Stimulated activated CD8-positive, alpha-beta memory T cell treated with anti-CD3 and anti-CD28 coated beads, Interleukin-15, amount 100 ng/mL, for 1 hour (primary cell): ENCODE data around the gene POP5.
"Not testable (repeated sequence)": the region's sequence is repeated elsewhere in the genome, so short reads cannot be mapped to it uniquely, and the experiment has no call there.

Experiments
- DNase-seq: peaks from one replicate; pipeline ENCODE4 v3.0.0-alpha.2; 2020; ENCODE audit warnings: low read depth

POP5 gene, protein sequence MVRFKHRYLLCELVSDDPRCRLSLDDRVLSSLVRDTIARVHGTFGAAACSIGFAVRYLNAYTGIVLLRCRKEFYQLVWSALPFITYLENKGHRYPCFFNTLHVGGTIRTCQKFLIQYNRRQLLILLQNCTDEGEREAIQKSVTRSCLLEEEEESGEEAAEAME

DNA sequence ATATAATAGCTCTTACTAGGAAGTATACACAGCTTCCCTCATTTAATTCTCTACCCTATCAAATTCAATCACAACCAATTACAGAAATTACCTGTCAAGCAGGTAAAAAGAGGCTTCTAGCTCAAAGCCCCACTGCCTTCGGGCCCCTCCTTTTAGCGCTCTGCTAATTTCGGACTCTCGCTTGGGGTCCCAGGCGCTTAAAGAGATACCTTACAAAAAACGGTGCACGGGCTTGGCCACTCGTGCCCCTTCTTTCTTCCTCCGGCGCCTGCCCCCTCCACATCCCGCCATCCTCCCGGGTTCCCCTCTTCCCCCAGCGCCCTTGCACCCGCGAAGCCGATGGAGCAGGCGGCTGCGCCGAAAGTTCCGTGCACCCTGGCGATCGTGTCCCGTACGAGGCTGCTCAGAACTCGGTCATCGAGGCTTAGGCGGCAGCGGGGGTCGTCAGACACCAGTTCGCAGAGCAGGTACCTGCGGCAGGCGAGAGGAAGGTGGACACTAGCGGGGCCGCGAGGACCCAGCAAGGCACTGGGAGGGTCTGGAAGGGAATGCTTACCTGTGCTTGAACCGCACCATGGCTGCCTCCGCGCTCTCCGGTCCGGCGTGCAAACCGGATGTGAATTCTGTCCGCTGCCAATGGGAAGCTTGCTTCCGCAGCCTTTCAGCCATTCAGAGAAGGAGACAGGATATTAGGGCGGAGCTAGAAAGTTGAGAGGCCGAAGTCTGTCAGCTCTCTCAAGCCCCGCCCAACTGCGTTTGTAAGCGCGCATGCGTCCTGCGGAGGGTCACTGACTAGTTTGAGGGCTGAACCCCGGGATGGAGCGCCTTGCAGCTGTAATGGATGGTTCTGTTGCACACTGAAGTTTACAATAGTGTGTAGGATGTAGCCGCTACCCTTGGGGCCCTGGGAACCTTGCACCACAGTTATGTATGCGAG, at the start of gene POP5:
POP5 (minus strand) TSS at position 616 of the 937 bp plus-strand sequence; CDS start at position 576, 40 bp downstream.
- DNase-seq: peak; percentile 87

DNA sequence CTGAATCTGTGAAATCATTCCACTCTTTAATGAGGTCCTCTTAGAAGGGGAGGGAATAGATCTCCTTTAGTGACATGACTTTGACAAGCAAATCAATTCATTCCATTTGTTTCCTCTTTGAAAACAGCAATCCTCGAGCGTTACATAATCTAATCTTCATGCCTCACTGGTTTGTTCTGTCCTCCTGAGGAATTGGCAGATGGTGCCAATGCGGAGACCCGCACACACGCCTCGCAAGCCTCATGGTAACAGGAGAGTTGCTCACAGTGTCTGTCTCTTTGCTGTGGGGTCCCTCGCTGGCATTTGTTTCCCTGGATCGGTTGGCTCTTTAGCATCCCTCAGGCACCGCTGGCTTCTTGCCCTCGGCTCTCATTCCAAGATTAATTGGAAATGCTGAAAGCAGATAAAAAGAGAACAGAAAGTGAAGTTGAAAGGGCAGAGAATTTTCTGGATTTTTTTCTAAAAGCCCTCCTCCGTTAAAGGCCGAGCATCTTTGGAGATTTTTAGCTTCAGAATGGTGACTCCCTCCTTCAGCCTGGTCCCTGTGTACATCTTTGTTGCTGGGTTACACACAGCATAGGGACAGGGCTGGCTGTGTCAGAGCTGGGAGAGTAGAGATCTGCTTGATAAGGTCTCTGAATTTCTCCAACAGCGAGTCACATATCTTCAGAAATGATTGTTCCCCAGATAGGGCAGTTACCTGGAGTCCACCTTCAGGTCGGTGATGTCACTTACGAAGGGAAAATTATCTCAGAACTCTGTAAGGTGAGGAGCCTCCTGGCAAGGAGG, 49.1 kb upstream of the POP5 start:
- DNase-seq: no peak

DNA sequence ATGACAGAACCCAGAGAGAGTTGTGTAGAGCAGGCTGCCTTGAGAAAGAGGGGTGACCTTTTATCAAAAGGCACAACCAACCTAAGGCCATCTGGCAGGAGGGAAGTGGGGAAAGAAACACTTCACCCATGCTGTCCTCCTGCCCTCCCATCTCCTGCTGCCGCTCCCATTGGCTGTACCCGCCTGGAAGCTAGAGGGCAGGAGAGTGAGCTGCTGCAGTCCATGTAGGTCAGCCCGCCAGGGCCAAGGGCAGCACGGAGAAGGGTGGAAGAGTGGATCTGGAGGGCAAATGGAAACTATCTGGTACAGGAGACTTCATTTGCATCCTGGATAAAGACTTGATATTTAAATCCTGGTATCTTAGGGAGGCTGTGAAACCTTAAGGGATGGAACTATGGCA, 47.7 kb upstream of the POP5 start:
- no peak for DNase-seq

DNA sequence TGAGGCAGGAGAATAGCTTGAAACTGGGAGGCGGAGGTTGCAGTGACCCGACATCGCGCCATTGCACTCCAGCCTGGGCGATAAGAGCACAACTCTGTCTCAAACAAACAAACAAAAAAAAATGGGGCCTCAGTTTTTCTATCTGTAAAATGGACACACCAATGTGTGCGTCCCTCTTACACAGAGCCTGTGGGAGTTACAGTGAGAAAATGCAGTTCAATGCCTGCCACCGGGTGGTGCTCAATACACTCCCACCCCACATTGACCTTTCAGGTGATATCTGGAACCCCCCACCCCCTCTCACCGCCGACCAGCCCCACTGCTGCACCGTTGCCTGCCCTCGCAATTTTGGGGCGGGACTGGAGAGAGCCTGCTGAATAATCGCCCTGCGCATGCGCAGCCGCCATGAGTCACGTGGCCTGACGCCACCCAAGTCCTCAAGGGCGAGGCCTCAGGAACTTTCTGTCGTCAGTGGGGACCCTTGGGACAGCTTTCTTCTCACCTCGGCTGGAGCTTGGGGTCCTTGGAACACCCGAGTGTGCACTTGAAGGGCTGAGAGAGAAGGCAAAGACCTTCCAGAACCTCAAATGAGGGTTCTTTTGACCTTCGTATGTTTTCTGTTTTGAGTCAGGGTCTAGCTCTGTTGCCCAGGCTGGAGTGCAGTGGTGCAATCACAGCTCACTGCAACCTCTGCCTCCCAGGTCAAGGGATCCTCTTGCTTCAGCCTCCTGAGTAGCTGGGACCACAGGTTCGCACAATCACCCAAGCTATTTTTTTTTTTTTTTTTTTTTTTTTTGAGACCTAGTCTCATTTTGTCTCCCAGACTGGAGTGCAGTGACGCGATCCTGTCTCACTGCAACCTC, 44.6 kb upstream of the POP5 start:
- DNase-seq: no peak

DNA sequence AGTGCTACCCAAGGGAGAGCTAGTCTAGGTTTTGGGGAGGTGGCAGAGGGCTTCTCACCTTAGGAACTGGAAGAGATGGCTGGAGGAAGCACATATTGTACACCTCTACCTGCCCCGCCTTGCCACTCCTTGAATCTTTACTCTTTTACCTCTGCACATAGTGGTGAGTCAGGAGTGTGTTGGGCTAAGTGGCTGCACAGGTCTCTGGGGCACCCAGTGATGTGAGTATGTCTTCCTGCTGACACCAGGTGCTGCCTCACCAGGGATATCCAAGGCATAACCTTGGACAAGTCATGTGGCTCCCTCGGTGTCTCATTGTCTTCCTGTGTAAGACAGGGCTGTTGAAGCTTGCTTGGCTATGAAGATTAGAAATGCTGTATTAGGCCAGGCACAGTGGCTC, 39.4 kb upstream of the POP5 start:
- DNase-seq: no peak

DNA sequence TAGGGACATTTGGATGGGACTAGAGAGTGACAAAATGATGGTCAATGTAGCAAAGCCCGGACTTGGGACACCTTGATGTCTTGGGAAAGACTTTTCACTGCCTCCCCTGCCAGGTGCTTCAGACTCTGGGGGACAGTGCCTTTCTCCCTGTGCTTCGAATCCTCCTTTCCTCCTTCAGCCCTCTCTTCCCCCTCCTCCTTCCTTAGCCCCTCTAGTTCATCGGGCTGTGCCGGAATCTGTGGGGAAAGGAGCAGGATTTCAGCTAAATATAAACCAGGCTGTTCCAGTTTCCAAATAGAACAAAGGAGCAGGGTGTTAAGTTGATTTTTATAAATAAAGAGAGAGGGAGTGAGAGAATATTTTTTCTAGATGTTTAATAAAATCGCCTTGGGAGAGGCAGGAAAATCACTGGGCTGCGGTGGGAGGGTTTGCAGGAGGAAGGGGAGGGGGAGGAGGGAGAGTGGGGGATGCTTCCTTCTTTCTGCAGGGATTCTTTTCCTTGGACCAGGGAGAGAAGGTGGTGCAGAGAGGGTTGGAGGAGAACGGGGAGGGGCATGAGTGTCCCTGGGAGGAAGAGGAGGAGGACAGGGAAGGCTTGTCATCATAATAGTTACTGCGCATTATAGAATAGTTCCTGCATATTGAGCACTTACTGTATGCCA, 37.9 kb upstream of the POP5 start:
- DNase-seq: no peak

DNA sequence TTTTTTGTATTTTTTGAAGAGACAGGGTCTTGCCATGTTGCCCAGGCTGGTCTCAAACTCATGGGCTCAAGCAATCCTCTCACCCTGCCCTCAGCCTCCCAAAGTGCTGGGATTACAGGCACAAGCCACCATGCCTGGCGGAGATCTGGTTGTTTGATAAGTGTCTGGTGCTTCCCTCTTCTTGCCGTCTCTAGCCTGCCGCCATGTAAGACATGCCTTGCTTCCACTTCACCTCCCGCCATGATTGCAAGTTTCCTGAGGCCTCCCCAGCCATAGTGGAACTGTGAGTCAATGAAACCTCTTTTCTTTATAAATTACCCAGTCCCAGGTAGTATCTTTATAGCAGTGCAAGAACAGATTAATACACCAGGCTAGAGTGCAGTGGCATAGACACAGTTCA, 36.6 kb upstream of the POP5 start:
- not testable (repeated sequence) for DNase-seq

DNA sequence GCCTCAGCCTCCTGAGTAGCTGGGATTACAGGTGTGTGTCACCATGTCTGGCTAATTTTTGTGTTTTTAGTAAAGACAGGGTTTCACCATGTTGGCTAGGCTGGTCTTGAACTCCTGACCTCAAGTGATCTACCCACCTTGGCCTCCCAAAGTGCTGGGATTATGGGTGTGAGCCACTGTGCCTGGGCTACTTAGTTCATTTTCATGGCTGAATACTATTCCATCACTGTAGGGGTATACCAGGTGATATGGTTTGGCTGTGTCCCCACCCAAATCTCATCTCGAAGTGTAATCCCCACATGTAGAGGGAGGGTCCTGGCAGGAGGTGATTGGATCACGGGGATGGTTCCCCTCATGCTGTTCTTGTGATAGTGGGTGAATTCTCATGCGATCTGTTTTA, 36.0 kb upstream of the POP5 start:
- not testable (repeated sequence) for DNase-seq

DNA sequence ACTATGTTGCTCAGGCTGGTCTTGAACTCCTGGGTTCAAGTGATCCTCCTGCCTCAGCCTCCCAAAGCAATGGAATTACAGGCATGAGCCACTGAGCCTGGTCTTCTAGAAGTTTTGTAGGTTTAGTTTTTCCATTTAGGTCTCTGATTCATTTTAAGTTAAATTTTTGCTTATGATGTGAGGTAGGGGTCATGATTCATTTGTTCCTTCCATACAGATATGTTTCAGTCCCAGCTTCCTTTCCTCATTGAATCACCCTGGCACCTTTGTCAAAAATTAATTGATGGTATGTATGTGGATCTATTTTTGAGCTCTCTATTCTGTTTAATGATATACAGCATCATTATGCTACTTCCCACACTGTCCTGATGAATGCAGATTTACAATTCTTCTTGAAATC, 33.6 kb upstream of the POP5 start:
- DNase-seq: no peak

DNA sequence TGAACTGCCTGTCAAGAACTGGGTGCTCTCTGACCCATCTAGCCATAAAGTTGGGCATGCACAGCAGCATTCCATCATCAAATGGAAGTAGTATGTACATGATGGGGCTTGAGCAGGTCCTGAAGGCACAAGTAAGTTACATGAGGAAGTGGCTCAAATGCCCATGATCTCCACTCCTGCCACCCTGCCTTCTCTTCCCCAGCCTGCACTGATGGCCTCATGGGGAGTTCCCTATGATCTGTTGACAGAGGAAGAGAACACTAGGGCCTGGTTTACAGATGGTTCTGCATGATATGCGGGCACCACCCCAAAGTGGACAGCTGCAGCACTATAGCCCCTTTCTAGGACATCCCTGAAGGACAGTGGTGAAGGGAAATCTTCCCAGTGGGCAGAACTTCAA, 30.3 kb upstream of the POP5 start:
- not testable (repeated sequence) for DNase-seq

DNA sequence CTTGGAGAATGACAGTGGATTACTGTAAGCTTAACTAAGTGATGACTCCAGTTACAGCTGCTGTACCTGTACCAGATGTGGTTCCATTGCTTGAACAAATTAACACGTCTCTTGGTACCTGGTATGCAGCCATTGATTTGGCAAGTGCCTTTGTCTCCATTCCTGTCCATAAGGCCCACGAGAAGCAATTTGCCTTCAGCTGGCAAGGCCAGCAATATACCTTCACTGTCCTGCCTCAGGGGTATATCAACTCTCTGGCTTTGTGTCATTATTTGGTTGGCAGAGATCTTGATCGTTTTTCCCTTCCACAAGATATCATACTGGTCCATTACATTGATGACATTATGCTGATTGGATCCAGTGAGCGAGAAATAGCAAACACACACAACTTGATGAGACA, 29.4 kb upstream of the POP5 start:
- no peak for DNase-seq

DNA sequence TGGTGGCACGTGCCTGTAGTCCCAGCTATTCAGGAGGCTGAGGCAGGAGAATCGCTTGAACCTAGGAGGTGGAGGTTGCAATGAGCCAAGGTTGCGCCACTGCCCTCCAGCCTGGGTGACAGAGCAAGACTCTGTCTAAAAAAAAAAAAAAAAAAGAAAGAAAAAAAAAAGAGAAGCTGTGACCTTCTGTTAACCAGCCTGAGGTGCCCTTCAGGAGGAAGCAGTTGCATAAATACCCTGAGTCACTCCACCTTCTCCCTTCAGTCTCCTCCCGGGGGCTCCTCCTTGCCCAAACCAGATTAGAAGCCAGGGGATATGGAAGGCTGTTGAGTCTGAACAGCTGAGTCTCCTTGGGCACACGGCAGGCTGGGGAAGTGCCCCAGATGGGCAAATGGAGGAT, 21.2 kb upstream of the POP5 start:
- DNase-seq: not testable (repeated sequence)

DNA sequence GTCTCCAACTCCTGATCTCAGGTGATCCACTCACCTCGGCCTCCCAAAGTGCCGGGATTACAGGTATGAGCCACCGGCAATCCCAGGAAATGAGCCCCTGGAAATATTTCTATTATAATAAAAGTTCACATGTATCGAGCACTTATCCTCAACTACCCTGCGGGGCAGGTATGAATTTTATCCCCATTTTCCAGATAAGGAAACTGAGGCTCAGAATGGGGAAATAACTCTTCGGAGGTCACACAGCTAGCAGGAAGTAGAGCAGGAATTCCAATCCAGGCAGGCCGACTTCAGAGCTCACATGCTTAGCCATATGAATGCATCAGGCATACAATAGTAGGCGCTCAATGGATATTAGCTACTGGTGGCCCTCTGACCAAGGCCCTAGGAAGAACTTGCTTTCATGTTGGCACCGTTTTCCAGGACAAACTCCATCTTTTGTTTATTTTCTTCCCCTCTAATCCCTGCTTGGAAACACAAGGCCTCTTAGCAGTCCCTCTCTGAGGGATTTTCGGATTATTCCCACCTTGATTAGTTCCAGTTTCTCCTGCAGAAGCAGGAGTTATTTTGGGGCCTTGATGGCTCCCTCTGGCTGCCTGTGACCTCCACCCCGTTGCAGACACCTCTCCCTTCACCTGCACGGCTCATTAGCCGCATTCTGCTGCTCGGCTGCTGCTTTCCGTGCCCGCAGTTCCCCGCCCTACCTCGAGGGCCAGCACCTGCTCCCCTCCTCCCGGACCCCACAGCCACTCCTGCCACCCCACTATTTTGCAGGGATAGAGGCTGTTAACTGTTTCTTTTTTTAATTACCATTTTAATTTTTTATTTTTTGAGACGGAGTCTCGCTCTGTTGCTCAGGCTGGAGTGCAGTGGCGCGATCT, 18.7 kb upstream of the POP5 start:
- no peak for DNase-seq

DNA sequence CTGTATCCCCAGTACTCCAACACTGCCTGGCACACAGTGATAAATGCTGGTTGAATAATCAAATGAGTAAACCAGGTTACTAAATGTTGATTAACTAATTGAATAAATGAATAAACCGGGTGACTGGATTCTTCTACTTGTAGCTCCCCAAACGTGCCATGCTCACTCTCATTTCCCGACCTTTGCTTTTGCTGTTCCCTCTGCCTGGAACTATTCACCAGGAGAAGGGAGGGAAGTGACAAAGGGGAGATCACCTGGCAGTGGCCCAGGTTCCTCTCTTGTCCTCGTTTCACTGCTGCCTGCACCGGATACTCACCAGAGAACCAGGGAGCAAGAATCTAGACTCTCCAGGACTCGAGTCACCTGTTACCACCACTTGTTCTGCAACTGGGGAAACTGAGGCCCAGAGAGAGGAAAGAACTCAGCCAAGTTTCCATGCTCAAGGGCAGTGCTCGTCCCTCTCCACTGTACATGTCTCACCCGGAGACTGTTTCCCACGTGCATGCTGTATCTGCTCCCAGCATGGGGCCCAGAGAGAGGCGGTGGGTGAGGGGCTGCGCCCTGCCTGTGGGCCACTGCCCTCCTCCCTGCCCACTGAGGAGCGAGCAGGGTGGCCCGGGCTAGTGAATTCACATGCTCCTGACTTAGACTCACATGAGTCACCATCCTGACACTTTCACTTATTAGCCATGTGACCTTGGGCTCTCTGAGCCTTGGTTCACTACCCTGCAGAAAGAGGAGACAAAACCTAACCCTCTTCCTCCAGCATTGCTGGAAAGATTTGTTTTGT, 17.7 kb upstream of the POP5 start:
- DNase-seq: no peak

DNA sequence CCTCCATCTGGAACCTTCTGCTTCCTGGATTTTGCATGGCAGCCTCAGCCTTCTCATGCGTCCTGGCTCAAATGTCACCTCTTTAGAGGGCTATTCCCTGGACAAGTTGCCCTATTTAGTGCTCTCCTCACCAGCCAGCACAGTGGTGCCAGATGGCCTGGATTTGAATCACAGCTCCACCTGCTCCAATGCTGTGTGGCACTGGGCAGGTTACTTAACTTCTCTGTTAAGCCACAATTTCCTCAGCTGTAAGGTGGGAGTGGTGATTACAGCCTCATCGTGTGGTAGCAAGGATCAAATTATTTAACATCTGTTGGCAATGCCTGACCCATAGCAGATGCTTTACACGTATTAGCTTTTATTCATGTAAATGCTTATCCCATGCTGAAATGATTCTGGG, 16.7 kb upstream of the POP5 start:
- no peak for DNase-seq

DNA sequence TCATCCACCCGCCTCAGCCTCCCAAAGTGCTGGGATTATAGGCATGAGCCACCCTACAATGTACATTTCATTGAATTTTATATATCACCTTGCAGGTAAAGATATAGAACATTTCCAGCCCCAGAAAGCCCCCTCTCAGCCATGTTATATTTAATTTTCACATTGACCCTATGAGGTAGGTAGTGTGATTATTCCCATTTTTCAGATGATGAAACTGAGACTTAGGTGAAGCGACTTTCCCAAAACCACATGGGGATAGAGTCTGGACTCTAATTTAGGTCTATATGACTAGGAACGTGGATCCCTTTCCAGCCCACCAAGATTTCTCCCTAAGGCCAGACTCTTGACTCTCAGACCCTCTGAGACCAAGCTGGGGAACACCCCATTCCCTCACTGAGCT, 15.7 kb upstream of the POP5 start:
- no peak for DNase-seq

DNA sequence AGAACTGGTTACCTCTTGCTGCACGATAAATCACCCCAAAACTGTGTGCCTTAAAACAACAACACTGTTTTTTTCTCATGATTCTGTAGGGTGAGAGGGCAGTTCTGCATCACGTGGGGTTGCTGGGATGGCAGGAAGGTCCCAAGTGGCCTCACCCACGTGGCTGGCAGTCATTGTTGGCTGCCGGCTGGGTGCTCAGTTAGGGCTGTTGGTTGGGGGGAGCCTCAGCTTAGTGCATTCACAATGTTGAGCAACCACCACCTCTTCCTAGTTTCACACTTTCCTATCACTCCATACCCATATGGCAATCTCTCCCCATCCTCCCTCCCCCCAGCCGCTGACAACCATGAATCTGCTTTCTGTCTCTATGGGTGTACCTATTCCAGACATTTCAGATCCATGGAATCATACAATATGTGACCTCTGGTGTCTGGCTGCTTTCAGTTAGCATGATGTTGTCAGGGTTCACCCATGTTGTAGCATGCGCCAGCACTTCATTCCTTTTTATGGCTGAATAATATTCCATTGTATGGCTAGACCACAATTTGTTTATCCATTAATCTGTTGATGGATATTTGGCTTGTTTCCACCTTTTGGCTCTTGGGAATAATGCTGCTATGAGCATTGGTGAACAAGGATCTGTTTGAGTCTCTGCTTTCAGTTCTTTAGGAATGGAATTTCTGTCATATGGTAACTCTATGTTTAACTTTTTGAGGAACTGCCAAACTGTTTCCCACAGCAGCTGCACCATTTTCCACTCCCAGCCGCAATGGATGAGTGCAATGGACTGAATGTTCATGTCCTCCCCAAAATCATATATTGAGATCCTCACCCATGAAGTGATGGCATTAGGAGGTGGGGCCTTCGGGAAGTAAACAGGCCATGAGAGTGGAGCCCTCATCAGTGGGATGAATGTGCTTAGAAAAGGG, 11.2 kb upstream of the POP5 start:
- no peak for DNase-seq

DNA sequence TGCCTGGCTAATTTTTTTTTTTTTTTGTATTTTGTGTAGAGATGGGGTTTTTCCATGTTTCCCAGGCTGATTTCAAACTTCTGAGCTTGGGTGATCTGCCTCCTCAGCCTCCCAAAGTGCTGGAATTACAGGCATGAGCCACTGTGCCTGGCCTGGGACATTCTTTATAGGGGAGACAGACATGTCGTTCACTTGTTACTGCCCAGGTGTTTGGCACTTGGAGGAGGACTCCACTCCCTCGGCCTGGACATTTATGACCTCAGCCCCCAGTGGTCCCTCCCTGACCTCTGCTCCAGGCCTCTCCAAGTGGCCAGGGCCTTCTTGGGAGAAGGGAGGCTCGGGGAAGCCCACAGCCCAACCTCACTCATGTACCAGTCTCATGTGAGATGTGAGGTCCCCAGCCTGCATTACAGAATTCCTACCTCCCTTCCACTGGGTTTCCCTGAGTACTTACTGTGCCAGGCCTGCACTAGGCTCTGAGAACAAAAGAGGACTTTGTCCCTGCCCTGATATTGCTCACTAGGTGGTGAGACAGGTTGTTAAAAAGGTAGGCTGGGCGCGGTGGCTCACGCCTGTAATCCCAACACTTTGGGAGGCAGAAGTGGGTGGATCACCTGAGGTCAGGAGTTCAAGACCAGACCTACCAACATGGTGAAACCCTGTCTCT, 9.7 kb upstream of the POP5 start:
- no peak for DNase-seq
